Right lobe of liver (tissue), 6 donors: Measurements from ENCODE around the gene ECHDC3. TPM values are rescaled to one million over a fixed set of nuclear protein-coding genes. Genes with fewer than 3 reads are reported as not detected.

Source experiments
- ATAC-seq, 4 donors: fragments of 200-7000 bp; cut with Tn5 transposase; one replicate each; pipeline ENCODE4 v1.9.1; 2020; ENCODE audit warnings: mild to moderate bottlenecking in 4 of 4, moderate library complexity in 4 of 4
- DNase-seq, 3 donors: peaks; one replicate each; pipeline ENCODE4 v3.0.0-alpha.2; 2020
- H3K27ac ChIP-seq, 3 donors: fragments of 200-600 bp; one replicate each; pipeline ENCODE4 v1.8.0; 2022
- H3K27me3 ChIP-seq, 2 donors: fragments of 200-600 bp; one replicate each; pipeline ENCODE4 v1.8.0; 2022
- H3K36me3 ChIP-seq, 4 donors: fragments of 200-600 bp; sonication (generic) in 1 of 4; one replicate each; pipeline versions ENCODE4 v1.5.1 to v1.8.0; 2017 to 2022; ENCODE audit warnings: control low read depth in 1 of 4
- H3K4me1 ChIP-seq, 4 donors: fragments of 200-600 bp; sonication (generic) in 1 of 4; one replicate each; pipeline versions ENCODE4 v1.5.1 to v1.8.0; 2017 to 2022; ENCODE audit warnings: control low read depth in 1 of 4
- H3K4me3 ChIP-seq, 3 donors: fragments of 200-600 bp; one replicate each; pipeline ENCODE4 v1.8.0; 2022
- H3K9me3 ChIP-seq, 4 donors: fragments of 200-600 bp; sonication (generic) in 1 of 4; one replicate each; pipeline versions ENCODE4 v1.5.1 to v1.8.0; 2017 to 2022; ENCODE audit warnings: control low read depth in 1 of 4
- POLR2A ChIP-seq: fragments of 450-650 bp; IDR thresholded peaks from one replicate; pipeline ENCODE4 v1.6.1; 2017; ENCODE audit warnings: antibody characterized with exemption, mild to moderate bottlenecking
- WGBS: methylation state at CpG from one replicate; pipeline ENCODE4 v1.1.6; 2018; ENCODE audit warnings: low coverage, low lambda C conversion rate; ENCODE audit not compliant: insufficient coverage; ENCODE audit errors: missing lambda C conversion rate; 5-methylcytosine and 5-hydroxymethylcytosine counted together
- intact Hi-C, 2 donors: fragments of 100-400 bp; cut with DNase I; formaldehyde crosslinking; loops; one replicate each; pipeline versions ENCODE4 v1.11.2 to v1.14.1; 2022
- total RNA-seq, 6 experiments: library from RNA; depleted of rRNA in 2 of 6; stranded (reverse); fragments of >200 nt in 2 of 6; fragmentation: NEBNext Ultra II Directional in 3 of 6; extraction: Animal tissue kit (Norgen Biotek cat#: 25700) in 3 of 6; gene quantifications; one replicate each; pipeline versions ENCODE4 v1.1.0 to v1.2.4, GENCODE V29; 2016 to 2023
- TF ChIP-seq, protein P1 (sequence below), 4 donors: fragments of 200-600 bp in 3 of 4; fragments of 450-650 bp in 1 of 4; IDR thresholded peaks; one replicate each; pipeline versions ENCODE4 v1.5.1 to v1.8.0; 2016 to 2022; ENCODE audit warnings: antibody characterized with exemption in 4 of 4, mild to moderate bottlenecking in 2 of 4
- donor health status: DM: no; HTN: yes; CAD: no.
- donor health status: DM: no; HTN: no; CAD: no.
- donor health status: DM: no; HTN: no; CAD: no.
- donor health status: DM: no; HTN: yes; CAD: no.
- donor health status: DM: no; HTN: yes; CAD: no.

The ECHDC3 gene
- total RNA-seq, 6 experiments from 2014 or later = 85.0 to 304 (median 130) TPM

- WGBS = 89% methylated on average over 21 of the region's 25 CpGs
- TF ChIP-seq, protein P1, sequence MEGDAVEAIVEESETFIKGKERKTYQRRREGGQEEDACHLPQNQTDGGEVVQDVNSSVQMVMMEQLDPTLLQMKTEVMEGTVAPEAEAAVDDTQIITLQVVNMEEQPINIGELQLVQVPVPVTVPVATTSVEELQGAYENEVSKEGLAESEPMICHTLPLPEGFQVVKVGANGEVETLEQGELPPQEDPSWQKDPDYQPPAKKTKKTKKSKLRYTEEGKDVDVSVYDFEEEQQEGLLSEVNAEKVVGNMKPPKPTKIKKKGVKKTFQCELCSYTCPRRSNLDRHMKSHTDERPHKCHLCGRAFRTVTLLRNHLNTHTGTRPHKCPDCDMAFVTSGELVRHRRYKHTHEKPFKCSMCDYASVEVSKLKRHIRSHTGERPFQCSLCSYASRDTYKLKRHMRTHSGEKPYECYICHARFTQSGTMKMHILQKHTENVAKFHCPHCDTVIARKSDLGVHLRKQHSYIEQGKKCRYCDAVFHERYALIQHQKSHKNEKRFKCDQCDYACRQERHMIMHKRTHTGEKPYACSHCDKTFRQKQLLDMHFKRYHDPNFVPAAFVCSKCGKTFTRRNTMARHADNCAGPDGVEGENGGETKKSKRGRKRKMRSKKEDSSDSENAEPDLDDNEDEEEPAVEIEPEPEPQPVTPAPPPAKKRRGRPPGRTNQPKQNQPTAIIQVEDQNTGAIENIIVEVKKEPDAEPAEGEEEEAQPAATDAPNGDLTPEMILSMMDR (IDR thresholded peaks at IDR 0.05) = no peak
- no peak for TF ChIP-seq POLR2A
Measured at GRCh38 chr10:11795101-11795920, 53.1 kb downstream of the ECHDC3 start.

GRCh38 chr10:11796474-11796873 is 54.3 kb downstream of the ECHDC3 start:
- Histone ChIP-seq H3K9me3 (no peaks in the 10 kb centered on the region), H3K4me1 (peaks cover 0 to 15% (median 4%) of the 10 kb centered on the region in 4 donors), H3K36me3 (no peaks in the 10 kb centered on the region), H3K27me3 (no peaks in the 10 kb centered on the region), H3K4me3 (no peak overlapping the region), H3K27ac (no peak overlapping the region)
- TF ChIP-seq POLR2A = no peak
- TF ChIP-seq, protein P1 (IDR thresholded peaks at IDR 0.05) = no peak
- ATAC-seq = no peak
- no peak for DNase-seq
- WGBS = 81% methylated on average over 2 of the region's 2 CpGs
- intact Hi-C loops = loop anchor here in 1 of 2 donors (10.0 kb wide), 1 partner anchor 188 kb away; no protein-coding TSS in a partner anchor

More at GRCh38 chr10:11795101-11795920, 53.1 kb downstream of the ECHDC3 start:
- DNase-seq = no peak
- ATAC-seq = no peak
- Histone ChIP-seq H3K27me3 (no peaks in the 10 kb centered on the region), H3K4me3 (no peak overlapping the region), H3K36me3 (no peaks in the 10 kb centered on the region), H3K4me1 (peaks cover 0 to 15% (median 4%) of the 10 kb centered on the region in 4 donors), H3K9me3 (no peaks in the 10 kb centered on the region), H3K27ac (no peak overlapping the region)
- intact Hi-C loops = loop anchor here in 1 of 2 donors (10.0 kb wide), 1 partner anchor 189 kb away; no protein-coding TSS in a partner anchor

GRCh38 chr10:11797281-11797680 is 55.1 kb downstream of the ECHDC3 start:
- Histone ChIP-seq H3K9me3 (no peaks in the 10 kb centered on the region), H3K4me3 (no peak overlapping the region), H3K4me1 (peaks cover 0 to 15% (median 4%) of the 10 kb centered on the region in 4 donors), H3K36me3 (no peaks in the 10 kb centered on the region), H3K27me3 (no peaks in the 10 kb centered on the region), H3K27ac (no peak overlapping the region)
- intact Hi-C loops = loop anchor here in 1 of 2 donors (10.0 kb wide), 1 partner anchor 188 kb away; no protein-coding TSS in a partner anchor
- 95% methylated on average over 10 of the region's 10 CpGs for WGBS
- DNase-seq = no peak
- TF ChIP-seq POLR2A = no peak
- TF ChIP-seq, protein P1 (IDR thresholded peaks at IDR 0.05) = no peak
- no peak for ATAC-seq

GRCh38 chr10:11797847-11798633 is 55.9 kb downstream of the ECHDC3 start:
- Histone ChIP-seq H3K36me3 (no peaks in the 10 kb centered on the region), H3K27ac (no peak overlapping the region), H3K27me3 (no peaks in the 10 kb centered on the region), H3K4me3 (no peak overlapping the region), H3K9me3 (no peaks in the 10 kb centered on the region), H3K4me1 (peaks cover 0 to 15% (median 4%) of the 10 kb centered on the region in 4 donors)
- DNase-seq (no peak), ATAC-seq (no peak)
- no peak for TF ChIP-seq POLR2A
- TF ChIP-seq, protein P1 (IDR thresholded peaks at IDR 0.05) = no peak
- WGBS = 88% methylated on average over 11 of the region's 12 CpGs
- intact Hi-C loops = loop anchor here in 1 of 2 donors (10.0 kb wide), 1 partner anchor 187 kb away; no protein-coding TSS in a partner anchor
